ENCODE results near the gene CBLC.
A peak's percentile ranks its signal among the peaks of the same experiment; 100 is the strongest.

CBLC gene

DNA sequence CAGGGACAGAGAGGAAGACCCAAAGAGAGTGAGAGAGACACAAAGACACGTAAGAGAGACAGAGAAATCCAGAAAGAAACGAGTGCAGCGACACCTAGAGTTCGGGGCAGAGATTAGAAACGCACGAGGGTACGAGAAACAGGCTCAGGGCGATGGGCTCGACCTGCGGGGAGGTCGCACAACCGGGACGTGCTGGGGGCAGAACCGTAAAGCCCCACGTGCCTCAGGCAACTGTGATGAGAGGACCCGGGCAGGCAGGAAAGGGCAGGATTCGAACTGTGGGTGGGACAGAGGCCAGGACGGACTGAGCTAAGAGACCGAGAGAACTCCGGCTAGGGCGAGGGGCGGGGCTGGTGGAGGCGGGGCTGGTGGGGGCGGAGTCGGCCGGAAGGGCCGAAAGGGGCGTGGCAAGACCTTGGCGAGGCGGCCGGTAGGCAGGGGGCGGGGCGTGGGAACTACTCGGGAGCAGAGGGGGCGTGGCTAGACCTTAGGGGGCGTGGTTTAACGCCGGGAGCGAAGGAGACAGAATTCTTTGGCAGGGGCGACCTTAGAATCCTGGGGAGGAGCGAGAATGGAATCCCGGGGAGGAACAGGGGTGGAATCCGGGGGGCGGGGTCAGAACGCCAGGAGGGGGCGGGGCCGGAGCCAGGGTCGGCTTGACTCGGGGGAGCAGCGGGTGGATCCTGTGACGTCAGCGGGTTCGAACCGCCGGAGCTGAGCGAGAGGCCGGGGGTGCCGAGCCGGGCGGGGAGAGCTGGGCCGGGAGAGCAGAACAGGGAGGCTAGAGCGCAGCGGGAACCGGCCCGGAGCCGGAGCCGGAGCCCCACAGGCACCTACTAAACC, 68.1 kb downstream of the CBLC start, which contains the start of gene NECTIN2:
TSS of gene NECTIN2 (plus strand) at position 686 of the 843 bp plus-strand sequence. CDS start 229 bp downstream, outside the sequence.
- peaks cover 25% of the 10 kb centered on the region for H3K4me1 ChIP-seq (ENCODE audit: control insufficient read depth, insufficient read depth, low read depth, low read length)
- H2BK120ac ChIP-seq (ENCODE audit: low read depth, low read length): peak within 1 kb of the TSS; percentile 66
- peak within 1 kb of the TSS; percentile 68 to 79 for H3K23ac ChIP-seq (ENCODE audit: low read length in 2 of 2)
- no peaks in the 10 kb centered on the region for H3K79me1 ChIP-seq (replicated peaks; ENCODE audit: low read length, poor library complexity, severe bottlenecking)
- peak within 1 kb of the TSS; percentile 95 to 99 for H3K4ac ChIP-seq (ENCODE audit: low read depth in 1 of 2, low read length in 2 of 2)
- peak within 1 kb of the TSS; percentile 99 for H2BK5ac ChIP-seq (ENCODE audit: low read depth, low read length, poor library complexity, severe bottlenecking)
- no peaks in the 10 kb centered on the region for H3K27me3 ChIP-seq (ENCODE audit: control insufficient read depth in 1 of 2, insufficient read depth in 1 of 2, low read length in 2 of 2)
- WGBS: under 1% methylated on average over 50 of the region's 67 CpGs
- H3K14ac ChIP-seq (ENCODE audit: low read length in 2 of 2): peak within 1 kb of the TSS; percentile 77 to 96
- H3K9ac ChIP-seq (ENCODE audit: low read length): peak within 1 kb of the TSS; percentile 98
- peak within 1 kb of the TSS; percentile 98 for H2BK15ac ChIP-seq (ENCODE audit: low read depth, poor library complexity, severe bottlenecking)
- peak; percentile 97 for DNase-seq
- peak within 1 kb of the TSS; percentile 95 for H3K4me3 ChIP-seq (ENCODE audit: insufficient read depth in 1 of 2, low read depth in 1 of 2, low read length in 2 of 2)
- H3K9me3 ChIP-seq (ENCODE audit: control insufficient read depth, low read length): no peaks in the 10 kb centered on the region
- peak within 1 kb of the TSS; percentile 96 for H4K91ac ChIP-seq (ENCODE audit: low read length)
- peak within 1 kb of the TSS; percentile 77 for H4K8ac ChIP-seq (ENCODE audit: low read length)
- H2AFZ ChIP-seq (ENCODE audit: low read depth, low read length): peak within 1 kb of the TSS; percentile 95
- peak within 1 kb of the TSS; percentile 89 for H3K4me2 ChIP-seq (ENCODE audit: low read length, poor library complexity, severe bottlenecking)
- peak within 1 kb of the TSS; percentile 94 to 99 for H3K18ac ChIP-seq (ENCODE audit: low read depth in 1 of 2, low read length in 2 of 2)
- peak within 1 kb of the TSS; percentile 98 for H3K27ac ChIP-seq (ENCODE audit: low read length, poor library complexity, severe bottlenecking)
- H2AK5ac ChIP-seq (ENCODE audit: low read length, severe bottlenecking): peak within 1 kb of the TSS; percentile 78
- peaks cover 0 to 3% of the 10 kb centered on the region in 2 experiments for H3K36me3 ChIP-seq (ENCODE audit: control insufficient read depth in 1 of 2, insufficient read depth in 2 of 2, low read depth in 1 of 2, low read length in 2 of 2)
- peak within 1 kb of the TSS; percentile 11 to 91 for H2BK12ac ChIP-seq (ENCODE audit: low read length in 2 of 2)

DNA sequence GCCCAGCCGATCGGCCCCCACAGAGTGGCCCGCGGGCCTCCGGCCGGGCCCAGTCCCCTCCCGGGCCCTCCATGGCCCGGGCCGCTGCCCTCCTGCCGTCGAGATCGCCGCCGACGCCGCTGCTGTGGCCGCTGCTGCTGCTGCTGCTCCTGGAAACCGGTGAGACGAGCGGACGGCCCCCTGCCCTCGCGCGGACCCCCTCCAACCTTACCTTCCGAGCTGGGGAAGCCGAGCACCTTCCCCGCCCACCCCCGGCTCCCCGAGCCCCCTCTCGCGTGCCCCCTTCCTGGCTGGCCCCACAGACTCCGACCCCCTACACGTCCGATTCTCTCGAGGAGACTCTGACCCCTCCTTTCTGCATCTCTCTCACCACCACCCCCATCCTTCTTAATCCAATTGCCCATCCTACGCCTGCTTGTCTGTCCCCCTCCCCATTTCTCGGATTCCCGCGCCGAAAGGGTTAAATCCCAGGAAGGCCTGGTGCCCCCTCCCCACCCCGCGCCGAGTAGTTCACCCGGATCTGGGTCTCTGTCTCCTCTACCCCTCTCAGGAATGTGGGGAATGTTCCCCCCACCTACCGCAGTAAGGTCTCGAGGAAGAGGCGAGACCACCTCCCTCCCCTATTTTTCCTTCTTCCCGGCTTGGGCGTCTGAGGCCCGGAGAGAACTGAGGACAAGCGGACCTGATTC, 68.9 kb downstream of the CBLC start:
- Histone ChIP-seq H3K79me1 (replicated peaks; ENCODE audit: low read length, poor library complexity, severe bottlenecking) (no peaks in the 10 kb centered on the region), H3K23ac (ENCODE audit: low read length in 2 of 2) (peak overlapping the region in 1 of 2 experiments; percentile 79), H3K27ac (ENCODE audit: low read length, poor library complexity, severe bottlenecking) (peak overlapping the region; percentile 98), H3K9me3 (ENCODE audit: control insufficient read depth, low read length) (no peaks in the 10 kb centered on the region), H2BK5ac (ENCODE audit: low read depth, low read length, poor library complexity, severe bottlenecking) (peak overlapping the region; percentile 99), H2AK5ac (ENCODE audit: low read length, severe bottlenecking) (peak overlapping the region; percentile 78), H3K14ac (ENCODE audit: low read length in 2 of 2) (peak overlapping the region; percentile 77 to 96), H3K36me3 (ENCODE audit: control insufficient read depth in 1 of 2, insufficient read depth in 2 of 2, low read depth in 1 of 2, low read length in 2 of 2) (peaks cover 0 to 9% of the 10 kb centered on the region in 2 experiments), H3K4me3 (ENCODE audit: insufficient read depth in 1 of 2, low read depth in 1 of 2, low read length in 2 of 2) (peak overlapping the region; percentile 95), H2BK12ac (ENCODE audit: low read length in 2 of 2) (peak overlapping the region; percentile 11 to 91), H2BK120ac (ENCODE audit: low read depth, low read length) (peak overlapping the region; percentile 66), H3K4me1 (ENCODE audit: control insufficient read depth, insufficient read depth, low read depth, low read length) (peaks cover 31% of the 10 kb centered on the region), H3K9ac (ENCODE audit: low read length) (peak overlapping the region; percentile 98), H2AFZ (ENCODE audit: low read depth, low read length) (no peak overlapping the region), H3K27me3 (ENCODE audit: control insufficient read depth in 1 of 2, insufficient read depth in 1 of 2, low read length in 2 of 2) (no peaks in the 10 kb centered on the region), H3K18ac (ENCODE audit: low read depth in 1 of 2, low read length in 2 of 2) (peak overlapping the region; percentile 94 to 99), H3K4me2 (ENCODE audit: low read length, poor library complexity, severe bottlenecking) (peak overlapping the region; percentile 71), H4K91ac (ENCODE audit: low read length) (peak overlapping the region; percentile 96), H3K4ac (ENCODE audit: low read depth in 1 of 2, low read length in 2 of 2) (peak overlapping the region; percentile 95 to 99), H2BK15ac (ENCODE audit: low read depth, poor library complexity, severe bottlenecking) (peak overlapping the region; percentile 98), H4K8ac (ENCODE audit: low read length) (peak overlapping the region; percentile 77)
- peak; percentile 43 for DNase-seq
- WGBS: under 1% methylated on average over 45 of the region's 51 CpGs

DNA sequence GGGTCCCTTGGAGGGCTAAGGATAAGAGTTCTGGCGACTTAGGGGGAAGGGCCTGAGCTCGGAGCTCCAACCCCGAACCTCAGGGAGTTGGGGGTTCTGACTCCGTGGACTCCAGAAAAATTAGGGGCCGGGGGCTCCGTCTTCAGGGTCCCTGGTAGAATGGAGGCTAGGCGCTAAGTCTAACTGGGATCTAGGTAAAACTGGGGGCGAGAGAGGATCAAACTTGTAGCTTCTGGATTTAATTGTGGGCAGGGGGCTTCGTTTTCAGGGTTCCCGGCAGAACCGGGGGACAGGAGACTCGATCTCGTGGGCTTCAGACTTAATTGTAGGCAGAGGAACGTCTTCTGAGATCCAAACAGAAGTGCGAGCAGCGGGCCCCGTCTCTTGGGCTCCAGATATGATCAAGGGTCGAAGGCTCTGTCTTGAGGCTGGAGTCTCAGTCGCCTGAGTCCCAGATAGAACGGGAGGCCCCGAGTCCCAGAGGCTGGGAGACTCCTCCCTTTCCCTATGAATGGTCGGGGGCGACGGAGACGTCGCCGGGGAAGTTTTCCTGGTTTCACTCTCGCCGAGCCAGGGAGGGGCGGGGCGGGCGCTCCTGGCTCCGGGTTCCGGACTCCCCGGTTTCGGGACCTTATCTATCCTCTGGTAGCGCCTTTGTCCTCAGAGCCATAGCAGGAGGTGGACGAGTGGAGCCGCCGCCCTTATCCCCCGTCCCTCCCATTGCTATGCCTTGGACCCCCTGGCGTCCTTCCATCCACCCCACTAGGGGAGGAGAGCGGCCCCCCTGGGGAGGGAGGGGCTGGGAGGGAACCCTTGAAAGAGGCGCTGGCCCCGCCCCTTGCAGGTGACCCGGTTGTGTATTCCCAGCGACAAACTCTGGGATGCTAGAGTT, 69.7 kb downstream of the CBLC start:
- H3K4me3 ChIP-seq (ENCODE audit: insufficient read depth in 1 of 2, low read depth in 1 of 2, low read length in 2 of 2): peak overlapping the region; percentile 95
- peak; percentile 92 for DNase-seq

More for the DNA sequence above, 69.7 kb downstream of the CBLC start:
- peaks cover 34% of the 10 kb centered on the region for H3K4me1 ChIP-seq (ENCODE audit: control insufficient read depth, insufficient read depth, low read depth, low read length)
- H2BK120ac ChIP-seq (ENCODE audit: low read depth, low read length): peak overlapping the region; percentile 66
- peak overlapping the region; percentile 98 for H3K9ac ChIP-seq (ENCODE audit: low read length)
- 1% methylated on average over 42 of the region's 47 CpGs for WGBS
- peak overlapping the region; percentile 71 for H3K4me2 ChIP-seq (ENCODE audit: low read length, poor library complexity, severe bottlenecking)
- peak overlapping the region; percentile 99 for H2BK5ac ChIP-seq (ENCODE audit: low read depth, low read length, poor library complexity, severe bottlenecking)
- H3K79me1 ChIP-seq (replicated peaks; ENCODE audit: low read length, poor library complexity, severe bottlenecking): no peaks in the 10 kb centered on the region
- peak overlapping the region; percentile 68 to 95 for H3K4ac ChIP-seq (ENCODE audit: low read depth in 1 of 2, low read length in 2 of 2)
- peak overlapping the region; percentile 77 to 79 for H3K14ac ChIP-seq (ENCODE audit: low read length in 2 of 2)
- H4K8ac ChIP-seq (ENCODE audit: low read length): peak overlapping the region; percentile 69
- no peaks in the 10 kb centered on the region for H3K27me3 ChIP-seq (ENCODE audit: control insufficient read depth in 1 of 2, insufficient read depth in 1 of 2, low read length in 2 of 2)
- peak overlapping the region; percentile 11 to 47 for H2BK12ac ChIP-seq (ENCODE audit: low read length in 2 of 2)
- no peaks in the 10 kb centered on the region for H3K9me3 ChIP-seq (ENCODE audit: control insufficient read depth, low read length)
- H4K91ac ChIP-seq (ENCODE audit: low read length): peak overlapping the region; percentile 81
- no peak overlapping the region for H2AFZ ChIP-seq (ENCODE audit: low read depth, low read length)
- peak overlapping the region; percentile 94 for H2BK15ac ChIP-seq (ENCODE audit: low read depth, poor library complexity, severe bottlenecking)
- H3K27ac ChIP-seq (ENCODE audit: low read length, poor library complexity, severe bottlenecking): peak overlapping the region; percentile 98
- H3K36me3 ChIP-seq (ENCODE audit: control insufficient read depth in 1 of 2, insufficient read depth in 2 of 2, low read depth in 1 of 2, low read length in 2 of 2): peaks cover 0 to 12% of the 10 kb centered on the region in 2 experiments
- peak overlapping the region; percentile 78 for H2AK5ac ChIP-seq (ENCODE audit: low read length, severe bottlenecking)
- peak overlapping the region; percentile 94 for H3K18ac ChIP-seq (ENCODE audit: low read depth in 1 of 2, low read length in 2 of 2)
- H3K23ac ChIP-seq (ENCODE audit: low read length in 2 of 2): peak overlapping the region; percentile 68 to 78
